ENCODE data around the gene CEP350.

- TF ChIP-seq, protein P1, sequence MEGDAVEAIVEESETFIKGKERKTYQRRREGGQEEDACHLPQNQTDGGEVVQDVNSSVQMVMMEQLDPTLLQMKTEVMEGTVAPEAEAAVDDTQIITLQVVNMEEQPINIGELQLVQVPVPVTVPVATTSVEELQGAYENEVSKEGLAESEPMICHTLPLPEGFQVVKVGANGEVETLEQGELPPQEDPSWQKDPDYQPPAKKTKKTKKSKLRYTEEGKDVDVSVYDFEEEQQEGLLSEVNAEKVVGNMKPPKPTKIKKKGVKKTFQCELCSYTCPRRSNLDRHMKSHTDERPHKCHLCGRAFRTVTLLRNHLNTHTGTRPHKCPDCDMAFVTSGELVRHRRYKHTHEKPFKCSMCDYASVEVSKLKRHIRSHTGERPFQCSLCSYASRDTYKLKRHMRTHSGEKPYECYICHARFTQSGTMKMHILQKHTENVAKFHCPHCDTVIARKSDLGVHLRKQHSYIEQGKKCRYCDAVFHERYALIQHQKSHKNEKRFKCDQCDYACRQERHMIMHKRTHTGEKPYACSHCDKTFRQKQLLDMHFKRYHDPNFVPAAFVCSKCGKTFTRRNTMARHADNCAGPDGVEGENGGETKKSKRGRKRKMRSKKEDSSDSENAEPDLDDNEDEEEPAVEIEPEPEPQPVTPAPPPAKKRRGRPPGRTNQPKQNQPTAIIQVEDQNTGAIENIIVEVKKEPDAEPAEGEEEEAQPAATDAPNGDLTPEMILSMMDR (conservative IDR thresholded peaks at IDR 0.05; ENCODE audit: low read depth, low read length), result no peak
- TF ChIP-seq EZH2 (IDR thresholded peaks at IDR 0.05; ENCODE audit: borderline replicate concordance, low read depth, low read length, poor library complexity, severe bottlenecking), result no peak
Measured at GRCh38 chr1:179978199-179979079, 23.8 kb downstream of the CEP350 start.
